ENCODE measurements around the gene VWDE.

Gene VWDE

DNA sequence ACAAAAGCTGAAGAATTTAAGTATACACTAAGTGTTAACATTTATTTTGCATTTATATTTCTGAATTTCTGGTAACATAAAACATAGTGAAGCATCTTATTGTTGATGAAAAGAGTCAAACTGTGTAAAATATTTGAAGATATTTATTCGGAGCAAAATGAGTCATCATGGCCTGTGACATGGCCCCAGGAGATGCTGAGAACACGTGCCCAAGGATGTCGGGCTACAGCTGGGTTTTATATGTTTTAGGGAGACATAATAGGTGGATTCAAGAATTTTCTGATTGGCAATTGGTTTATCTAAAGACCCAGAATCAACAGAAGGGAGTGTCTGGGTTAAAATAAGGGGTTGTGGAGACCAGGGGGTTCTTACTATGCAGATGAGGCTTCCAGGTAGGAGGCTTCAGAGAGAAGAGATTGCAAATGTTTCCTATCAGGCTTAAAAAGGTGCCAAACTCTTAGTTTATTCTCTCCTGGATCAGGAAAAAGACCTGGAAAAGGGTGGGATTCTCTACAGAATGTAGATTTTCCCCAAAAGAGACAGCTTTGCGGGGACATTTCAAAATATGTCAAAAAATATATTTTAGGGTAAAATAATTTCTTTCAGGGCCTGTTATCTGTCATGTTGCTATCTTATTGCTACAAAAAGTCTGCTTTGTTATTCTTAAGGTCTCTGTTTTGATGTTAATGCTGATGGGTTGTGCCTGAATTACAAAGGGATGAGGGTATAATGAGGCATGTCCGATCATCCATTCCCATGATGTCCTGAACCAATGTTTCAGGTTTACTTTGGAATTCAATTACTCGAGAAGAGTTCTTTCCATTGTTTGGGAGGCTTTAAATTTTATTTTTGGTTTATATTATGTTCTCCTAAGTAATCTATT, 74.5 kb downstream of the VWDE start:
- DNase-seq (ENCODE audit: low read depth, low spot score): no peak

- DNase-seq (ENCODE audit: low read depth, low spot score): no peak
Observed at GRCh38 chr7:12327922-12328321, 75.7 kb downstream of the VWDE start.

GRCh38 chr7:12325646-12326045, 78.0 kb downstream of the VWDE start:
- no peak for DNase-seq (ENCODE audit: low read depth, low spot score)

- no peak for DNase-seq (ENCODE audit: low read depth, low spot score)
Observed at GRCh38 chr7:12323415-12323814, 80.2 kb downstream of the VWDE start.

DNA sequence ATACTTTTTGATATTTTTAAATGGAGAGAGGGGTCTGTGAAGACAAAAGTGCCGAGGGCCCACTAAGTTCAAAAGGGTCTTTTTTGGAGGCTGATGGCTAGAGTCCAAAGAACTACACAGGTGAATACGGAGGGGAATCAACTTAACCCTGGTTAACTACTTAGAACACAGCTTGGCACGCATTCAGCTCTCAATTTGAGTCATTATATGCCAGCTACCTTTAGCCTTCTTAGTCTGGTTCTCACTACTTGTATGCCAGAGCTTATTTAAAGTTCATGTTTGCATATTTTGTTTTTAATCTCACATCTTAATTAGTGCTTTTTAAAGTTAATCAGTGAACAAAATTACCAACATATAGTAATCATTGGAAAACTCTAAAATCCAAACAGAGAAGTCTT, 80.8 kb downstream of the VWDE start:
- DNase-seq (ENCODE audit: low read depth, low spot score): no peak

DNA sequence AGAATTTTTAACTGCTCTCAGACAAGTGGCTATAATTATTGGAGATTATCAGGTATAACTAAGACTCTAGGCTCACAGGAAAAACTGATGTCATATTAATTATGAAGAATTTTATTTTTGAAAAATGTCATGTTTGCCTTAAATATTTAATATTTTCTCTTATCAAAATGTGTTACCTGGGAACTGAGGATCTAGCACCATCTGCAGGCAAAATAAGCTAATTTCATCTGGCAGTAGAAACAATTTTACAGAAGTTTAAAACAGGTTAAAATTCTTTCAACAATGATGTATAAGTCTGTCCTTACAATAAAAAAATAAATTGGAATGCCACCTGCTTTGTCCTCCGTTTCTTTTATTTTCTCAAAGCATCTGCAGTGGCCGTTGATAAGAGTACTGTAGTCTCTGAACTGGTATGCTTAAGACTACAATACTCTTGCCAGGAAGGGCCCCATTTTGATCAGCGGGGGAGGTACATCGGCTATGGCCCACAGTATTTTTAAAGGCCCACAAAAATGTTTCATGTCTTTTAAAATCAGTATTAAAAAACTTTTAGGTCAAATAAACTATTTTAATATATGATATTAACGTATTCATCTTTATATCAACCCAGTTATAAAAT, 81.3 kb downstream of the VWDE start:
- no peak for DNase-seq (ENCODE audit: low read depth, low spot score)

- no peak for DNase-seq (ENCODE audit: low read depth, low spot score)
Observed at GRCh38 chr7:12320987-12321647, 82.5 kb downstream of the VWDE start.

- DNase-seq (ENCODE audit: low read depth, low spot score): no peak
Observed at GRCh38 chr7:12320241-12320986, 83.3 kb downstream of the VWDE start.

- DNase-seq (ENCODE audit: low read depth, low spot score): no peak
Observed at GRCh38 chr7:12317675-12318074, 86.0 kb downstream of the VWDE start.

GRCh38 chr7:12316925-12317324, 86.7 kb downstream of the VWDE start:
- DNase-seq (ENCODE audit: low read depth, low spot score): no peak

GRCh38 chr7:12315049-12315448, 88.6 kb downstream of the VWDE start:
- no peak for DNase-seq (ENCODE audit: low read depth, low spot score)

DNA sequence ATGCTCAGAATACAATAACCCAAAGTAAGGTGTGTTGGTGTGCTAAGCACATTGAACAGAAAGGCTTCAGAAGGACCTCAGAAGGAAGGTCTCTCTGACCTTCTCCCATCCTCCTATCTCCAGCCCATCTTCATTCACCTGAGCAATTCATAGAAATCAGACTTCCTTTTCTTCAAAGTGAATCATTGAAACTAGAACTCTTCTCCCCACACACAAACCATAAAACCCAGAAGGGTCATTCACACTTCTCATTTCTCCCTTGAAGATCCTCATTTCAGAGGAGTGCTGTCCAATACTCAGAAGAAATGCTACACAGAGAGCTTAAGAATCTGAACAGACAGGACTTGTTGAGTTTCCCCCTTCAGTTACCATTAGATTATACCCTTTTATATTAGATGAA, 89.5 kb downstream of the VWDE start:
- no peak for DNase-seq (ENCODE audit: low read depth, low spot score)

GRCh38 chr7:12305502-12305901, 98.2 kb downstream of the VWDE start:
- no peak for DNase-seq (ENCODE audit: low read depth, low spot score)

- DNase-seq (ENCODE audit: low read depth, low spot score): no peak
Observed at GRCh38 chr7:12303495-12303894, 100.2 kb downstream of the VWDE start.

DNA sequence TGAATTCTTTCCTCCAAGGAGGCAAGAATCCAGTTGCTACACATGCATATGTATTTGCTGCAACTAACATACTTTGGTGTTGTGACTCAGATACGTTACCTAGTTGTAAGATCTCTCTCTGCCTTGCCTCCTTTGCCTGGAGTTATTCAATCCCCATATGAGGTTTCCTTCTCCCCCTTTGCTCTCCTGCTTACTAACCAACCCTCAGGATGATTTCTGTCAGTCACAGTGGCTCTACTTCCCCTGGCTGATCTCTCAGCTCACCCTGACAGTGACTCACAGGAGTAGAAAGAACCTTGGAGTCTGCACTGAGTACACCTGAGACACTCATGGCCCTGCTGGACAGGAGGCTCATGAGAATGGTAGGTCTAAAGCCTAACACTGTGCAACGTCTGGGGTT, 100.6 kb downstream of the VWDE start:
- DNase-seq (ENCODE audit: low read depth, low spot score): no peak

- DNase-seq (ENCODE audit: low read depth, low spot score): no peak
Observed at GRCh38 chr7:12300415-12300814, 103.2 kb downstream of the VWDE start.

GRCh38 chr7:12299367-12299766, 104.3 kb downstream of the VWDE start:
- DNase-seq (ENCODE audit: low read depth, low spot score): no peak

GRCh38 chr7:12297283-12298108, 106.2 kb downstream of the VWDE start:
- DNase-seq (ENCODE audit: low read depth, low spot score): no peak

- DNase-seq (ENCODE audit: low read depth, low spot score): no peak
Observed at GRCh38 chr7:12296051-12296570, 107.6 kb downstream of the VWDE start.

- no peak for DNase-seq (ENCODE audit: low read depth, low spot score)
Observed at GRCh38 chr7:12294701-12295100, 109.0 kb downstream of the VWDE start.

GRCh38 chr7:12291870-12292269, 111.8 kb downstream of the VWDE start:
- DNase-seq (ENCODE audit: low read depth, low spot score): no peak

All from brain pericyte (primary cell).